GM21390 (cell line): ENCODE results near the gene LCE3C.
"Not testable (repeated sequence)": the region's sequence is repeated elsewhere in the genome, so short reads cannot be mapped to it uniquely, and the experiment has no call there.

Source experiments
- ATAC-seq: cut with Tn5 transposase; IDR thresholded peaks from one replicate; pipeline ENCODE4 v1.9.1; 2021; ENCODE audit not compliant: unreplicated experiment

Gene LCE3C, protein sequence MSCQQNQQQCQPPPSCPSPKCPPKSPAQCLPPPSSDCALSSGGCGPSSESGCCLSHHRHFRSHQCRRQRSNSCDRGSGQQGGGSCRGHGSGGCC

DNA sequence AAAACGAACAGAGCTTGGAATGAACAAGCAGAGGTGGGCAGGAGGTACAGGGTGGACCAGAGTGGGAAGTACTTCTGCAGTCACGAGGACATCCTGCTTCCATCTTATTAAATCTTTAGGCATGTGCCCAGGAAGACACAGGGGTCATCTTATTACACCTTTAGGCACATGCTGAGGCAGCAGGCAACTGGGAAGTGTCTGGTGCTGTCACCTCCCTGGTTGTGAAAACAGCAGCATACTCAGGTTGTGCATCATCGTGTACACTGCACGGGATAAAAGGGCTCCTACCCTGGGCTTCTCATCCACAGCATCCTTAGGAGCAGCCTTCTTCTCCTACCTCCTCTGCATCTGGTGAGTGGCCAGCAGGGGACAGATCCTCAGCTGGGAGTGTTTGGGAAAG, at the start of gene LCE3C:
Gene LCE3C, plus strand, starts transcription at position 301 of the 400 bp plus-strand sequence. CDS start 498 bp downstream, outside the sequence.
- no peak for ATAC-seq

DNA sequence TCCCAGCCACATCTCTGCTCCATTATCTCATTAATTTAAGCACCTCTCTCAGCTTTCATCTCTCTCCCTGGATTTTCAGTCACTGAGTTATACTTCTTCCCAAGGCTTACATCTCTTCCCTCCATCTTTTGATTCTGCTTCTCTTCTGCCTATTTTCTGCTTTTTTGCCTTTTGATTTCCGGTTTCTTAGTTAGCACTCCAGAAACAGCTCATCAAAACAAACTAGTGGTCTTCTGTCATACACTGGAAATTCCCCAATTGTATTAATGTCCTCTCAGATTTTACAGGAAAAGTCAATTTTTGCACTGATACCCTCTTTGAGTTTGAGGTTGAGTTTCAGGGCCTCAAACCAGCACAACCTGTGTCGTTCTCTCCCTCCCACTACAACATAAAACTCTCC, 34.9 kb upstream of the LCE3C start:
- ATAC-seq, result no peak

DNA sequence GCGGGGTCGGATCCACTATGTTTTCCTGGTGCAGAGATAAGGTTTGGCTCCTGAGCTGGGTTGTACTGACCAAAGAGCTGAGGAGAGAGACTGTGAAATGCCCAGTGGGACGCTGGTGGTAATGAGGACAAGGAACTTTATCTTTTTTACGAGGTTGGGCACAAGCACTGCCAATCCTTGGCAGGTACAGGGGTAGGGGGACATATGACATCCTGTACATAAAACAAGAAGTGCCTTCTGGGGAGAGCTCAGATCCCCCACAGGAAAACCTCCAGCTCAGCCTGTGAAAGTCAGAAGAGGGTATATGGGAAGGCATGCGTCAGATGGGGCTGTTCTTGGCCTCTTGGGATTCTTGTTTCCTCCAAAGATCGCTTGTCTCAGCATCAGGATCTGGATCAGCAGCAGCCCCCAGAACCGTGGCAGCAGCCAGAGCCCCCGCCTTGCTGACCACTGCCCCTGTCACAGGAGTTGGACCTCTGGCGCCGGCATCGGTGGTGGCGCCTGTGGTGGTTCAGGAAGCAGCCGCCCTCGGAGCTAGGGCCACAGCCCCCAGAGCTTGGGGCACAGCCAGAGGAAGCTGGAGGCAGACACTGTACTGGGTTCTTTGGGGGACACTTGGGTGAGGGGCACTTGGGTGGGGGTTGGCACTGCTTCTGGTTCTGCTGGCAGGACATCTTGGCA, 34.4 kb upstream of the LCE3C start:
- ATAC-seq, result no peak

DNA sequence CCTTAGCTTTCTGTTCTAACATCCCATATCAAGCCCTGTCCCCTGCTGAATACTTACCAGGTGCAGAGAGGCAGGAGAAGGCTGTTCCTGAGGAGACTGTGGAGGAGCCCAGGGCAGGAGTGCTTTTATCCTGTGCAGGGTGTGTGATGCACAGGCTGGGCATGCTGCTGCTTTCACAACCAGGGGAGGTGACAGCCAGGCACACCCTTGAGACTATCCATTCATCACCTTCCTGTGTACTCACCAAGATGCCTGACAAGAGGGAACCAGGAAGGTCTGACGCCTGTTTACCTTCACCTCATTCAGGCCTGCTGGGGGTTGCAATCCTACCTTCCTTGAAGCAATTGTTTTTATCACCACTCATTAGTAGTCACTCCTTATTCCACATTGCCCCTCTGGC, 33.4 kb upstream of the LCE3C start, which contains the start of gene LCE3E:
Gene LCE3E, minus strand, starts transcription at position 100 of the 400 bp plus-strand sequence. CDS start 572 bp downstream, outside the sequence.
- no peak for ATAC-seq

DNA sequence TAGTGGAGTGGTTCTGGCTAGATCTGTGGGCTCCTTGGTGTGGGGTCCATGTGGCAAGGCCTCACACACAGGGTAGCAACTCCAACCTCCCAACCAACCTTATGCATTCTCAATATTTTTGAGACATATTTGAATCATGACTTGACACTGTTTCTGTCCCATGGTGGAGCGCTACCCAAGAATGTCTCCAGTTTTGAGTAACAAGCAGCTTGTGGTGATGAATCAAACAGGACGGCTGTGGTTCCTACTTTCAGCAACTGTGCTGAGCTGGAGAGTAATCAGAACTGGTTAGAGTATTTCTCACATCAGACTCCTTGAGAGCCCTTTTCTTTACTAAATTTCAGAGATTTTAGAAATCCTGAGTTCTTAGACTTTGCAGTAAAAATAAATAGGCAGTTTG, 22.9 kb upstream of the LCE3C start:
- no peak for ATAC-seq

DNA sequence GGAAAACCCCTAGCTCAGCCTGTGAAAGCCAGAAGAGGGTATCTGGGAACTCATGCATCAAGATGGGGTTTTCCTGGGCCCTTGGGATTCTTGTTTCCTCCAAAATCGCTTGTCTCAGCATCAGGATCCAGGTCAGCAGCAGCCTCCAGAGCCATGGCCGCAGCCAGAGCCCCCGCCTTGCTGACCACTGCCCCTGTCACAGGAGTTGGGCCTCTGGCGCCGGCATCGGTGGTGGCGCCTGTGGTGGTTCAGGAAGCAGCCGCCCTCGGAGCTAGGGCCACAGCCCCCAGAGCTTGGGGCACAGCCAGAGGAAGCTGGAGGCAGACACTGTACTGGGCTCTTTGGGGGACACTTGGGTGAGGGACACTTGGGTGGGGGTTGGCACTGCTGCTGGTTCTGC, 20.5 kb upstream of the LCE3C start:
- not testable (repeated sequence) for ATAC-seq

DNA sequence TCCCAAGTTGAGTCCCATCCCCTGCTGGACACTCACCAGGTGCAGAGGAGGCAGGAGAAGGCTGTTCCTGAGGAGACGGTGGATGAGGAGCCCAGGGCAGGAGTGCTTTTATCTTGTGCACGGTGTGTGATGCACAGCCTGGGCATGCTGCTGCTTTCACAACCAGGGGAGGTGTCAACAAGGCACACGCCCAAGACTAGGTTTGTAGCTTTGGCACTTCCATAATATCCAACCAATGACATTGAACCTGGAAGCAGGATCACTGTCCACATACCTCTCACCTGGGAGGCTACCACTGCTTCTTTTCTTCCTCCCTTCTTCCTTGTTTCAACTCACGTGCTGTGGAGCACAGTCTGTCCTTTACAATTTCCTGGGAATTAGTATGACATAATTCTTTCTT, 19.6 kb upstream of the LCE3C start, which contains the start of gene LCE3D:
Gene LCE3D, minus strand, starts transcription at position 84 of the 400 bp plus-strand sequence. CDS start 580 bp downstream, outside the sequence.
- no peak for ATAC-seq

DNA sequence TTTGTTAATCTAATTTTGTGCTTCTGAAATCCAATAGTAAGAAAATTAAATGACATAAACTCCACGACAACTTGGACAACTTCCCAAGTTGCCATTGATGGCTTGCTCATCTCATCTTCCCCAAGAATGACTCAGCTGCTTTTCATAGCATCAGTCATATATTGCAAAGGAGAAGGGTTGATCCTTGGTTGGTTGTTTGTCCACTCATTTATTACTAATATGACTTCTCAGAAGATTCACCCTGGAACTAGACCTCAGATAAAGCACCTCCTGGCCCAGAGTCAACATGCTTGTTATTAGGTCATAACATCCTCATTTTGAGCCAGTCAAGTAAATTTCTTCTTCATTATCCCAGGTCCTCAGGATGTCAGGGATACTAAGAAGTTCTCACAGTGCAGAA, 17.4 kb upstream of the LCE3C start:
- no peak for ATAC-seq

DNA sequence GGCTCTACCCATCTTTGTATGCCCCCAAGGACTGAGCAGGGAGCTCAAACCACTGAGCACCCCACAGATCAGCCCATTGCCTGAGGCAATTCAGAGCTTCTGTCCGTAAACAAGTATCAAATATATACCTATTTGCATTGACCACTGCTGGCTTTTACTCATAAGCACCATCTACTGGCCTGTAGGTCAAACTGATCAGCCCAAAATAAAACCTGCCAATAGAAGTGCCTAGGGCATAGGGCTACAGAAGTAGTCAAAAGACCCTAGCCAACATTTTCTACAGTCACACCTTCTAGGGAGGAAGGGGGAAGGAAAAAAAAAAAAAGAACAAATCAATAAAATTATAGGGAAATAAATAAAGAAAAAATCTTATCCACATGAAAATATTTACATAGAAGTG, 14.4 kb upstream of the LCE3C start:
- ATAC-seq, result no peak

DNA sequence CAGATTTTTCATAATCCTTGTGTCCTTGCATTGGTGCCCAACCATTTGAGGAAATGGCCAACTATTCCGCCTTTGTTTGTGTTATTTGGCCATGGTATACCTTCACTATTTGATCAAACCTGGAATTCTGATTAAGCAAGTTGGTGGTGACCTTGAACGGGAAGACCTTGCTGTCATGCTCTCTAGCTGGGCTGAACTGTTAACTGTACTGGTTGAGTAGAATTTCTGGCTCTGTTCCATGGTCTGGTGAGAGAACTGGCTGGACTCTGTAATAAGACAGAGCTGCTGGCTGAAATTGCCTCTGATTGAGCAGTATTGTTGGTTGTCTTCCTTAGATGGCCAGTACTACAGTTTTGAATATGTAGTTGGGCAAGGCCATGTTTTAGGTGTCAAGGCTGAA, 3.0 kb upstream of the LCE3C start:
- no peak for ATAC-seq

DNA sequence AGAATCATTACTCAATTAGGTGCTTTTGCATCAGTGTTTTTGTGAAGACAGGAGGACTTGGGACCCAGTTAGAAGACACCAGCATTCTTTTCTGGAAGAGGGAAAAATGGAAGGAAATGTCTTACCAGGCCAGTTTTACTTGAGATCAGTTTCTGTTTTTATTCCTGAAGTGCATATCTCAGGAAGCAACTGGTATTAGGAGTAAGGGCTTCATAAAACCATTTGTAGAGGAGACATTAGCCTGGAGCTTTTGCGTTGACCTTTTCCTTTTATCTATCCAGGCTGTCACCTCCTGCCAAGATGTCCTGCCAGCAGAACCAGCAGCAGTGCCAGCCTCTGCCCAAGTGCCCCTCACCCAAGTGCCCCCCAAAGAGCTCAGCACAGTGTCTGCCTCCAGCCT, 13.5 kb downstream of the LCE3C start, which contains the start of gene LCE3B:
Gene LCE3B, plus strand, starts transcription at position 301 of the 400 bp plus-strand sequence. Its CDS starts 0 bp downstream, at position 301.
- no peak for ATAC-seq

DNA sequence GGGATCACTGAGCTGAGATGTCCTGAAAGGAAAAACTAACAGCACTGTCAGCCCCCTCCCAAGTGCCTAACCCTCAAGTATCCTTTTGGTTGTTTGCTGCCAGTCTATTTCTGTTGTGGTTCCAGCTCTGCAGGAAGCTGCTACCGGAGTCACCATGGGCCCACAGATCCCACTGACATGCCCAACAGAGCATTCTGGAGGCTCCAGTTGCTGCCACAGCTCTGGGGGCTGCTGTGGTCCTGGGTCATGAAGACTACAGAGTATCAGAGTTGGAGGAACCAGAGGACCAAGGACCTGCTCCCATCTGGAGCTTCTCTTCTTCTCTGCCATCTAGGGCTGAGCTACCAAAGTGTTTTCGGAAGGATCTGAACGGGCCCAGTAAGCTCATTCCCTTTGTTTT, 22.0 kb downstream of the LCE3C start:
- ATAC-seq, result no peak

DNA sequence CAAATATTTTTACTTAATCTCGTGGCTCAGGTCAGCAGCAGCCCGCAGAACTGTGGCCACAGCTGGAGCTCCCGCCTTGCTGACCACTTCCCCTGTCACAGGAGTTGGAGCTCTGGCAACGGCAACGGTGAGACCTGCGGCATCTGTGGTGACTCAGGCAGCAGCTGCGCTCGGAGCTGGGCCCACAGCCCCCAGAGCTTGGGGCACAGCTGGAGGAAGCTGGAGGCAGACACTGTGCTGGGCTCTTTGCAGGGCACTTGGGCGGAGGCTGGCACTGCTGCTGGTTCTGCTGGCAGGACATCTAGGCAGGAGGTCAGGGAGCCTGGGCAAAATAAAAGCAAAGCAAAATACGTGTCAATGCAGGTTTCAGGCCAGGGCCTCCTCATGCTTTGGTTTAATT, 22.8 kb downstream of the LCE3C start, which contains the start of gene LCE3A:
Gene LCE3A, minus strand, starts transcription at position 301 of the 400 bp plus-strand sequence. Its CDS starts 0 bp downstream, at position 301.
- no peak for ATAC-seq

DNA sequence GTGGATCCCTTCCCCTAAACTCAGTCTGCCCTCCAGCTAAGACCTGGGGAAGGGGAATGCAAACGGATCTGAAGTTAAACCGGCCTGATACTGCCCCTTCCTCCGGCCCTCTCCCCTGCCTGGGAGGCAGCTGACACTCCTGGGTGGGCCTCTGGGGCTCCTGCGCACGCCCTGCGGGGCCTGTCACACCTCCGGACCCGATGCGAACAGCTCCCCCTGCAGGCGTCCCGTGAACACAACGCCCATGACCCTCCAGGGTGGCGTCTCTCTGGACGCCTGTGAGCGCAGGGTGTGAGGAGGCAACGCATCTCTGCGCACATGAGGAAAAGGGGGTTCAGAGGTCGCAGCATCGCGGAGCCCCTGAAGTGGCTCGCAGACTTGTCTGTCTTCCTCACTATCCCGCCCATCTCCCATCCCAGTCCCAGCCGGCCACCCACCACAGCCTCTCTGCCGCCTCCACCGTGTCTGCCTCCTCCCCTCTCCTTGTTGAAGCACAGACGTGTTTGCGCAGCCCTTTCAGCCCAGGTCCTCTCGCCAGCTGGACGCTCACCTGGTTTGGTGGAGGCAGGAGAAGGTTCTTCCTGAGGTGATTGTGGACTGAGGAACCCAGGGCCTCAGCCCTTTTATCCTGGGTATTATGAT, 23.3 kb downstream of the LCE3C start:
- no peak for ATAC-seq

DNA sequence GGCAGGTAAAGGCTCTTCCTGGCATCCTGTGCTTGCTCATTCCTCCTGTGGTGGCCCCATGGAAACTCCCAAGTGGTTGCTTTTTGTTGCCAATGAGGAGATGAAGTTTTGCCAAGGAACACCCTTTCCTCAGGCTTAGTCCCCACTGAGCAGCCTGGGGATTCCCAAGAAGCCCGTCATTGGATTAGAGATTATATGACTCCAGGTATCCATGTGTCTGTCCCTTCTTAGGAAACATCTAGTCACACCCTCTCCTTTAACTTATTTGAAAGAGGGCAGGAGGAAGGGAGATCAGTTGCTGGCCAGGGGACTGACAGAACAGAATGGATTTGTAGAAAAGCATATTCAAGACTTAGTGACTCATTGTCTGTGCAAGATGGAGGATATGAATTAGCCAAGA, 26.7 kb downstream of the LCE3C start:
- ATAC-seq, result no peak

DNA sequence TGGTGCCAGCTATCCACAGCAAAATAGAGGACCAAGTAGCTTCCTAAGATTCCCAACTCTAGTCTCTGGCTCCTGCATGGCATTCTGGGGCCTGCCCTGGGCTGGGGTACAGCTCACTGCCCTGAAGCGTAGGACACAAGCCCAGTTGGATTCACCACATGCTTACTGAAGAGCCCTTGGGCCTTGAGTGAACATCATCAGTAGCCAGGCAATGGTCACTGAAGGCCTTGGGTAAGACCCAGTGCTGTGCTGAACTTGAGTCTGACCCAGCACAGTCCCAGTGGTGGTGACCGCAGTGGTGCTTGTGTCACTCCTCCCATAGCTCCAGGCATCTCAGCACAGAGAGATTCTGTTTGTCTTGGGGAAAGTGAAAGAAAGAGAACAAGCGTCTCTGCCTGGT, 30.6 kb downstream of the LCE3C start:
- no peak for ATAC-seq

DNA sequence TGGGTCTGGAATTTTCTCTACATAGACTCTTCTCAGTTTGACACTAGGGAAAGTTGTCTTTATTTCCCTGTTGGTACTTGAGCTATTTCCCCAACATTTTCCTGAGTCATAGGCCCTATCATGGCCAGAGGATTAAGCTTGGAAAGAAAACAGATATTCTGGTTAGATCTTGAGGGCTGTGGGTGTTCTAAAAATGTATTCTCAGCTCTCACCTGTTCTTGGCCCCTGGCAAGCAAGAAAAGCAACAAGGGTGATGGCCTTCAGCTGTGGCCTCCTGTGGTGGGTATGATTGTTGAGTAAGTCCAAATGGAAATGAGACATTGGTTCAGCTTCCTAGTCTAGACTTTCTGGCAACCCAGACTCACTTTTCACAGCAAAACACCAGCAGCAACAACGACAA, 40.3 kb downstream of the LCE3C start:
- ATAC-seq, result no peak

DNA sequence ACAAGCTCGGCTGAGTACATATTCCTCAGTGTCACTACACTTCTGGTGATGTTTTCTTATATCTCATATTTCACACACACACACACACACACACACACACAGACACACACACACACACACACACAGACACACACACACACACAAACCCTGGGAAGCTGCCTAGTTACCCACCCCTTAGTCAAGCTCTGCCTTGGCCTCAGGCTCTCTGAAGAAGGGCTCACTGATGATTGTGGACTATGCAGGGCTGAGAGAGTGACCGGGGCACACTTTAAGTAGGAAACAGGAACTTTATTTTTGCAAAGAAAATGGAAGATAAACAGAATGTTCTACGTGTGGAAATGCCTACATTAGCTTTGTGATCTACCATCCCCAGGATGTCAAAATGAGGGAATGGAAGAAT, 43.9 kb downstream of the LCE3C start:
- no peak for ATAC-seq

DNA sequence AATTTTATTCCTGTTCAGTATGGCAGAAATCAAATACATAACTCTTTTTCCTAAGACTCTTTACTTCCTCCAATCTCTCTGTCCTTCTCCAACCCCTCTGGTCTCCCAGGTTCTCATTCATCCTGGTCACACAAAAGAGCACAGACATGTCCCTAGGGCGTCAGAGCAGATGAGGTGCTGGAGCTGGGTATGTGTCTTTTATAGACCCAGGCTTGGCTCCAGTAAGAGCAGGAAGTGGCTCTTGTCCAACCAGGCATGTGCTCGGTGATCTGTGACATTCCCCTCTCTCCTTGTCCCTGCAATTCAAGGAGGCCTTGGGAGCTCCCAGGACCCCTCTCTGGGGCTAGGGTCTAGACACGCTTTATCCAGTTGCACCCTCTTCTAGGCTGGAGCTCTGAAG, 45.1 kb downstream of the LCE3C start:
- ATAC-seq, result no peak

DNA sequence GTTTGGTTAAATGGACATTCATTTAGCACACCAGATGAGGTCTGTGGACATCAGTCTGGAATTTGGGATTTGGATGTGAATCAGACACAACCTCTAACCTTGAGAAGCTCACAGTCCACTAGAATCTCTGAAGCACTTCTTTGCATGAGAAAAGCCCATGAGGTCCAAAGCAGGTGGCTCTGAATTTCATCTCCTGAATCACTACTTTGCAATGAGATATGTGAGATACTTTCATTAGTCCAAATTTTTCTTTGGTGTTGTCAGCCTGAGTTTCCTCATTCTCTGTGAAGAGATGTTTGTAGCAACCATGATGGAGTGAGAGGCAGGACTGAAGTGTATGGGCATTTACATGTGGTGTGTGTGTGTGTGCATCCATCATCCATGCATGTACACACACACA, 46.6 kb downstream of the LCE3C start:
- no peak for ATAC-seq
